Lung (tissue), 12 donors: Measurements from ENCODE around the gene BSN. TPM values are rescaled to one million over a fixed set of nuclear protein-coding genes. Genes with fewer than 3 reads are reported as not detected.

Experiments used
- ATAC-seq: fragments of 200-7000 bp; cut with Tn5 transposase; one replicate; pipeline ENCODE4 v1.9.1; 2020; ENCODE audit warnings: moderate number of reproducible peaks; ENCODE audit not compliant: insufficient read depth, low FRiP score
- DNase-seq, 3 donors: peaks; one replicate each; pipeline ENCODE4 v3.0.0-alpha.2; 2013 to 2017
- H3K27ac ChIP-seq, 2 donors: one replicate each; pipeline ENCODE4 v1.5.1; 2013; ENCODE audit warnings: mild to moderate bottlenecking in 2 of 2, moderate library complexity in 2 of 2, control low read depth in 1 of 2, inconsistent platforms in 1 of 2, low read depth in 1 of 2, low read length in 1 of 2
- H3K27me3 ChIP-seq, 3 donors: one replicate each; pipeline ENCODE4 v1.5.1; 2013; ENCODE audit warnings: low read length in 2 of 3; ENCODE audit not compliant: control insufficient read depth in 3 of 3, insufficient read depth in 3 of 3
- H3K36me3 ChIP-seq, 4 donors: one replicate each; pipeline ENCODE4 v1.5.1; 2013; ENCODE audit warnings: low read length in 4 of 4, mild to moderate bottlenecking in 1 of 4, moderate library complexity in 1 of 4; ENCODE audit not compliant: control insufficient read depth in 4 of 4, insufficient read depth in 4 of 4
- H3K4me1 ChIP-seq, 5 donors: one replicate each; pipeline ENCODE4 v1.5.1; 2013; ENCODE audit warnings: low read length in 5 of 5, mild to moderate bottlenecking in 2 of 5, moderate library complexity in 1 of 5; ENCODE audit not compliant: control insufficient read depth in 5 of 5, insufficient read depth in 5 of 5
- H3K4me3 ChIP-seq: one replicate; pipeline ENCODE4 v1.5.1; 2013; ENCODE audit warnings: mild to moderate bottlenecking, control low read depth, moderate library complexity
- H3K9ac ChIP-seq, 2 donors: one replicate each; pipeline ENCODE4 v1.5.1; 2013; ENCODE audit warnings: low read length in 2 of 2, control low read depth in 1 of 2; ENCODE audit not compliant: insufficient read depth in 1 of 2
- H3K9me3 ChIP-seq, 4 donors: one replicate each; pipeline ENCODE4 v1.5.1; 2013; ENCODE audit warnings: low read length in 3 of 4, mild to moderate bottlenecking in 1 of 4, moderate library complexity in 1 of 4; ENCODE audit not compliant: control insufficient read depth in 4 of 4, insufficient read depth in 3 of 4
- WGBS, 2 donors: extraction: QIAGEN DNeasy Blood & Tissue Kit; methylation state at CpG; one replicate each; pipeline ENCODE4 v1.1.7; 2013; 5-methylcytosine and 5-hydroxymethylcytosine counted together
- polyA plus RNA-seq, 2 donors: library from polyadenylated mRNA; stranded (reverse); fragments of 200-250 nt; gene quantifications; one replicate each; pipeline ENCODE4 v1.2.1, GENCODE V29; 2013
- total RNA-seq, 2 donors: library from RNA; depleted of rRNA in 1 of 2; stranded (reverse); fragments of >200 nt in 1 of 2; gene quantifications; one replicate each; pipeline ENCODE4 v1.2.1, GENCODE V29; 2014 to 2021
- TF ChIP-seq, protein P1 (sequence below): IDR thresholded peaks from 2 replicates; pipeline ENCODE4 v1.5.1; 2012; ENCODE audit warnings: mild to moderate bottlenecking; ENCODE audit errors: control extremely low read depth, extremely low read depth
- donor health status: control.
- donor health status: control.
- donor health status: Bipolar disorder and iron deficiency.
- donor health status: healthy.
- donor health status: DM: yes; HTN: yes; CAD: no.

The BSN gene
- total and polyA plus RNA-seq, 4 donors: 0.09 to 0.71 (median 0.47) TPM

DNA sequence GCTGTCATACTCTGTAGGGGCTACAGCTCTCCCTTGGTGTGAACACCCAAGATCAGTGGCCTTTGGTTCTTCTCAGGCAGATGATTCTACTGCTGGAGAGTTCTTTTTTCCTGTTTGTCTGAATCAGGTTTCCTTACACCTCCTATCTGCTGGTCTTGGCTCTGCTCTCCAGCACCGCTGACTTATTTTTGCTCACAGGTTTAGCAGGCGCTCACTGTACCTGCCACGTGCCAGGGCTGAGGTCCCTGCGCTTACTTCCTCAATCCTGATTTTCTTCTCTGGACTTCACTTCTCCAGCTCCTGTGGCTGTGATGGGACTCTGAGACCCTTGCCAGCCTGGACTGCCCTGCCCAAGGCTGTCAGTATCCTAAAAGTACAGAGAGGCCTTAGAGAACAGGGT lies 9.5 kb downstream of the BSN start:
- Histone ChIP-seq H3K9ac (no peak overlapping the region), H3K36me3 (no peaks in the 10 kb centered on the region), H3K9me3 (no peaks in the 10 kb centered on the region), H3K4me3 (no peak overlapping the region), H3K4me1 (no peaks in the 10 kb centered on the region), H3K27ac (no peak overlapping the region), H3K27me3 (no peaks in the 10 kb centered on the region)
- DNase-seq: no peak
- 83 to 90% methylated on average over 4 of the region's 4 CpGs for WGBS, 2 donors
- no peak for ATAC-seq
- TF ChIP-seq, protein P1, sequence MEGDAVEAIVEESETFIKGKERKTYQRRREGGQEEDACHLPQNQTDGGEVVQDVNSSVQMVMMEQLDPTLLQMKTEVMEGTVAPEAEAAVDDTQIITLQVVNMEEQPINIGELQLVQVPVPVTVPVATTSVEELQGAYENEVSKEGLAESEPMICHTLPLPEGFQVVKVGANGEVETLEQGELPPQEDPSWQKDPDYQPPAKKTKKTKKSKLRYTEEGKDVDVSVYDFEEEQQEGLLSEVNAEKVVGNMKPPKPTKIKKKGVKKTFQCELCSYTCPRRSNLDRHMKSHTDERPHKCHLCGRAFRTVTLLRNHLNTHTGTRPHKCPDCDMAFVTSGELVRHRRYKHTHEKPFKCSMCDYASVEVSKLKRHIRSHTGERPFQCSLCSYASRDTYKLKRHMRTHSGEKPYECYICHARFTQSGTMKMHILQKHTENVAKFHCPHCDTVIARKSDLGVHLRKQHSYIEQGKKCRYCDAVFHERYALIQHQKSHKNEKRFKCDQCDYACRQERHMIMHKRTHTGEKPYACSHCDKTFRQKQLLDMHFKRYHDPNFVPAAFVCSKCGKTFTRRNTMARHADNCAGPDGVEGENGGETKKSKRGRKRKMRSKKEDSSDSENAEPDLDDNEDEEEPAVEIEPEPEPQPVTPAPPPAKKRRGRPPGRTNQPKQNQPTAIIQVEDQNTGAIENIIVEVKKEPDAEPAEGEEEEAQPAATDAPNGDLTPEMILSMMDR: no peak

DNA sequence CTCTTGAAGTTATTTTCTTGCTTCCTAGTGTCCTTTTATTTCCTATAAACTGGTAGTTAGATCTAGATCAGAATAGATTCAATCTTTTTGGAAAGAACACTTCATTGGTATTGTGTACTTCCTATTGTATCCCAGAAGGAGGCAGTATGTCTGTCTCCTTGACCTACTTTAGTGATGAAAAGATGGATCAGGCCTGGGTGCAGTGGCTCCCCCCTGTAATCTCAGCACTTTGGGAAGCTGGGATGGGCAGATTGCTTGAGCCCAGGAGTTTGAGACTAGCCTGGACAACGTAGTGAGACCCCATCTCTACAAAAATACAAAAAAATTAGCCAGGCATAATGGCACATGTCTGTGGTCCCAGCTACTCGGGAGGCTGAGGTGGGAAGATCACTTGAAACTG lies 12.0 kb downstream of the BSN start:
- Histone ChIP-seq H3K4me3 (no peak overlapping the region), H3K36me3 (no peaks in the 10 kb centered on the region), H3K4me1 (no peaks in the 10 kb centered on the region), H3K27ac (no peak overlapping the region), H3K27me3 (no peaks in the 10 kb centered on the region), H3K9ac (no peak overlapping the region), H3K9me3 (no peaks in the 10 kb centered on the region)
- no peak for DNase-seq
- TF ChIP-seq, protein P1: no peak
- ATAC-seq: no peak
- 77 to 93% methylated on average over 2 of the region's 2 CpGs for WGBS, 2 donors

DNA sequence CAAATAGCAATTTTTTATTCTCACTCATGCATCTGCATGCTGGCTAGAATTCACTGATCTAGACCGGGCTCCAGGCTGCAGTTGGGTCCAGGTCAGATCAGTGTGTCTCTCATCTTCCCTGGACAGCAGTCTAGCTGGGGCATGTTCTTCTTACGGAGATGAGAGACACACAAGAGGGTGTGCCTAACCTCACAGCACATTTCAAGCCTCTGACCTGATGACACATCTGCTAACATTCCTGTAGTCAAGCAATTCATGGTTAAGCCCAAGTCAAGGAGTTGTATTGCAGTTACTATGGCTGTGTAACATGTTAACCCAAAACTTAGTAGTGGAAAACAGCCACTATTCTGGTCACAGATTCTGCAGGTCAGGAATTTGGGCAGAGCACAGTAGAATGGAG lies 13.1 kb downstream of the BSN start:
- Histone ChIP-seq H3K4me1 (no peaks in the 10 kb centered on the region), H3K9me3 (no peaks in the 10 kb centered on the region), H3K27me3 (no peaks in the 10 kb centered on the region), H3K4me3 (no peak overlapping the region), H3K27ac (no peak overlapping the region), H3K9ac (no peak overlapping the region), H3K36me3 (no peaks in the 10 kb centered on the region)
- ATAC-seq: no peak
- 67 to 70% methylated on average over 2 of the region's 2 CpGs for WGBS, 2 donors
- DNase-seq: no peak
- TF ChIP-seq, protein P1: no peak

DNA sequence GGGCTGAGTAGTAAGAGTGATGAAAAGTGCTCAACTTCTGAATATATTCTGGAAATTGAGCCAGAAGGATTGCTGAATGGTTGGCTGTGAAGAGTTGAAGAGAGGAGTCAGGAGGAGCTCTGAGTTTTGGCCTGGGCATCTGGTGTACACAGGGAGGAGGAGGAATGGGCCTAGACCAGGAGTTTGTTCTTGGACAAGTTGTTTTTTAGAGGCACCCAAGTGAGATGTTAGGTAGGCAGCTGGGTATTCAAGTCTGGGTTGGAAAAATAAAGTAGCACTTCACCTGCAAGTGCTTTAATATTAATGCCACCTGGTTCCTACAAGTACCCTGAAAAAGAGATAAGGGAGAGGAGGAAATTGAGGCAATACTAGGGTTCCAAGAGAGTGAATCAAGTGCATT lies 14.7 kb downstream of the BSN start:
- no peaks in the 10 kb centered on the region for H3K4me1 ChIP-seq
- no peaks in the 10 kb centered on the region for H3K9me3 ChIP-seq
- TF ChIP-seq, protein P1: no peak
- no peak overlapping the region for H3K27ac ChIP-seq
- no peak overlapping the region for H3K4me3 ChIP-seq
- H3K27me3 ChIP-seq: no peaks in the 10 kb centered on the region
- H3K36me3 ChIP-seq: no peaks in the 10 kb centered on the region
- DNase-seq: peak in 1 of 3 donors; percentile 0
- H3K9ac ChIP-seq: no peak overlapping the region
- no peak for ATAC-seq
